ENCODE results near the gene VAV2.
"Not testable (repeated sequence)": the region's sequence is repeated elsewhere in the genome, so short reads cannot be mapped to it uniquely, and the experiment has no call there.

VAV2 gene

GRCh38 chr9:133933426-133934026, 58.6 kb downstream of the VAV2 start:
- no peak for DNase-seq

GRCh38 chr9:133932633-133933032, 59.5 kb downstream of the VAV2 start:
- DNase-seq, result no peak

GRCh38 chr9:133932181-133932580, 59.9 kb downstream of the VAV2 start:
- DNase-seq, result no peak

- no peak for DNase-seq
Observed at GRCh38 chr9:133930682-133931485, 61.2 kb downstream of the VAV2 start.

GRCh38 chr9:133930046-133930681, 62.0 kb downstream of the VAV2 start:
- no peak for DNase-seq

- DNase-seq, result no peak
Observed at GRCh38 chr9:133929599-133929998, 62.5 kb downstream of the VAV2 start.

- no peak for DNase-seq
Observed at GRCh38 chr9:133928248-133928764, 63.8 kb downstream of the VAV2 start.

- DNase-seq, result no peak
Observed at GRCh38 chr9:133927041-133927440, 65.1 kb downstream of the VAV2 start.

- DNase-seq, result no peak
Observed at GRCh38 chr9:133926165-133926856, 65.8 kb downstream of the VAV2 start.

- DNase-seq, result no peak
Observed at GRCh38 chr9:133924453-133924852, 67.7 kb downstream of the VAV2 start.

- not testable (repeated sequence) for DNase-seq
Observed at GRCh38 chr9:133923608-133924007, 68.5 kb downstream of the VAV2 start.

- no peak for DNase-seq
Observed at GRCh38 chr9:133921866-133922265, 70.3 kb downstream of the VAV2 start.

- no peak for DNase-seq
Observed at GRCh38 chr9:133920471-133920870, 71.7 kb downstream of the VAV2 start.

GRCh38 chr9:133919253-133920115, 72.6 kb downstream of the VAV2 start:
- DNase-seq, result no peak

- DNase-seq, result no peak
Observed at GRCh38 chr9:133918111-133918813, 73.9 kb downstream of the VAV2 start.

- no peak for DNase-seq
Observed at GRCh38 chr9:133917375-133917774, 74.7 kb downstream of the VAV2 start.

- no peak for DNase-seq
Observed at GRCh38 chr9:133916159-133916541, 76.0 kb downstream of the VAV2 start.

GRCh38 chr9:133915534-133916158, 76.5 kb downstream of the VAV2 start:
- no peak for DNase-seq

- no peak for DNase-seq
Observed at GRCh38 chr9:133914442-133915342, 77.4 kb downstream of the VAV2 start.
